Endodermal cell (in vitro differentiated cells): ENCODE results near the gene MAP6D1. TPM values are rescaled to one million over a fixed set of nuclear protein-coding genes. Genes with fewer than 3 reads are reported as not detected.

Experiments used
- DNase-seq: peaks from one replicate; pipeline ENCODE4 v3.0.0-alpha.2; 2017
- H3K27ac ChIP-seq: 2 replicates; pipeline ENCODE4 v1.5.1; 2013; ENCODE audit warnings: mild to moderate bottlenecking, low read depth, low read length, moderate library complexity
- H3K27me3 ChIP-seq: 2 replicates; pipeline ENCODE4 v1.6.1; 2013; ENCODE audit warnings: mild to moderate bottlenecking, low read length, moderate library complexity; ENCODE audit not compliant: insufficient read depth, control insufficient read depth, poor library complexity, severe bottlenecking
- H3K36me3 ChIP-seq: 2 replicates; pipeline ENCODE4 v1.7.0; 2013; ENCODE audit warnings: mild to moderate bottlenecking, low read length, moderate library complexity; ENCODE audit not compliant: control insufficient read depth, insufficient read depth
- H3K4me1 ChIP-seq: one replicate; pipeline ENCODE4 v1.7.0; 2013; ENCODE audit warnings: low read length; ENCODE audit not compliant: control insufficient read depth, insufficient read depth
- H3K4me3 ChIP-seq: 2 replicates; pipeline ENCODE4 v1.5.1; 2013; ENCODE audit warnings: mild to moderate bottlenecking, low read length, moderate library complexity
- H3K9ac ChIP-seq: 2 replicates; pipeline ENCODE4 v1.6.1; 2013; ENCODE audit warnings: mild to moderate bottlenecking, low read length, moderate library complexity; ENCODE audit not compliant: poor library complexity, severe bottlenecking; ENCODE audit errors: extremely low read depth
- H3K9me3 ChIP-seq: 2 replicates; pipeline ENCODE4 v1.6.1; 2013; ENCODE audit warnings: mild to moderate bottlenecking, low read length, moderate library complexity; ENCODE audit not compliant: control insufficient read depth
- H3K27ac Mint-ChIP-seq: 2 replicates; pipeline ENCODE4 v1.8.0; 2020; ENCODE audit warnings: mixed read lengths
- H3K27me3 Mint-ChIP-seq: 2 replicates; pipeline ENCODE4 v1.8.0; 2021; ENCODE audit warnings: mild to moderate bottlenecking, mixed read lengths; ENCODE audit not compliant: insufficient read depth
- H3K36me3 Mint-ChIP-seq: 2 replicates; pipeline ENCODE4 v1.8.0; 2020; ENCODE audit warnings: low read depth, mixed read lengths
- H3K4me1 Mint-ChIP-seq: 2 replicates; pipeline ENCODE4 v1.8.0; 2020; ENCODE audit warnings: mixed read lengths
- H3K4me3 Mint-ChIP-seq: 2 replicates; pipeline ENCODE4 v1.8.0; 2020; ENCODE audit warnings: mild to moderate bottlenecking, moderate library complexity, mixed read lengths
- H3K9me3 Mint-ChIP-seq: 2 replicates; pipeline ENCODE4 v1.8.0; 2020; ENCODE audit warnings: mild to moderate bottlenecking, mixed read lengths
- CTCF ChIP-seq: fragments of 200-600 bp; sonication (generic); conservative IDR thresholded peaks from 2 replicates; pipeline ENCODE4 v1.5.0; 2021; ENCODE audit warnings: antibody characterized with exemption, mild to moderate bottlenecking
- WGBS, 2 experiments: methylation state at CpG; one replicate each; pipeline versions ENCODE4 v1.1.5 to v1.1.7; 2013; ENCODE audit warnings: missing lambda C conversion rate in 2 of 2, mixed read lengths in 1 of 2; ENCODE audit not compliant: insufficient coverage in 1 of 2, insufficient read length in 1 of 2; 5-methylcytosine and 5-hydroxymethylcytosine counted together
- total RNA-seq, 2 donors: library from RNA; stranded (reverse); fragmentation: NEBNext Ultra II Directional in 1 of 2; extraction: Animal tissue kit (Norgen Biotek cat#: 25700) in 1 of 2; gene quantifications; 2 replicates in 1 of 2; 3 replicates in 1 of 2; pipeline ENCODE4 v1.2.1, GENCODE V29; 2021

MAP6D1 gene
- total RNA-seq, 2 donors from 2014 or later = 4.0 to 4.8 TPM

- no peak for DNase-seq
- Histone ChIP-seq H3K9me3 (no peaks in the 10 kb centered on the region), H3K27me3 (no peaks in the 10 kb centered on the region), H3K36me3 (peaks cover 92% of the 10 kb centered on the region), H3K4me3 (no peak overlapping the region), H3K27ac (no peak overlapping the region), H3K4me1 (no peaks in the 10 kb centered on the region), H3K9ac (no peak overlapping the region)
- H3K4me3 Mint-ChIP-seq = no peak overlapping the region
- peaks cover 80% of the 10 kb centered on the region for H3K36me3 Mint-ChIP-seq
- no peak for TF ChIP-seq CTCF
- no peaks in the 10 kb centered on the region for H3K27me3 Mint-ChIP-seq
- H3K4me1 Mint-ChIP-seq = no peaks in the 10 kb centered on the region
- H3K9me3 Mint-ChIP-seq = no peaks in the 10 kb centered on the region
- H3K27ac Mint-ChIP-seq = no peak overlapping the region
- 96 to 97% methylated on average over 5 of the region's 5 CpGs for WGBS, 2 experiments
These were observed 23.8 kb downstream of the MAP6D1 start for GRCh38 chr3:183801601-183802000.

DNA sequence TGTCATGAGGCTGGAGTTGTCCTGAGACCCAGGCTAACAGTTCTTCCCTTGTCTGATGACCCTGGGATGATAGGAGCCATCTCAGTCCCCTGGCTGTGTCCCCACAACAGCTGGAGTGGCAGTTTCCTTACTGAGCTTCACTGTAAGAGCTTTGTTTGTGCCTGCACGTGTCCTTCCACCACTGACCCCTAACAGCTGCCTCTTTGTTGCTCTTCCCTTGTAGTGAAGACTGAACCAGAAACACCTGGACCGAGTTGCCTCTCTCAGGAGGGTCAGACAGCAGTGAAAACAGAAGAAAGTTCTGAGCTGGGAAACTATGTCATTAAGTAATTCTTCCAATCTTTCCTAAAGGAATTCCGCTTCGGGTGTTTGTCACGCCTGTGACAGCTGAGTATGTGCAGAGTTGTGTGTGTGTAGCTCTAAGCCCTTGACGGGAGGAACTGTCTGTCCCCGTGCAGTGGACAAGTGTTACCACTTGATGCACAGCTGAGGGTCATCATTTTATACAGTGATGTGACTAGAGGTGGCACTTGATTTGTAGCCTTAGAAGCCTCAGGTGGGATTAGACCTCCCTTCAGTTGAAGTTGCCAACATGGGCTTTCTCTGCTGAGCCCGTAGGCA is 25.0 kb downstream of the MAP6D1 start:
- Histone ChIP-seq H3K4me1 (no peaks in the 10 kb centered on the region), H3K4me3 (no peak overlapping the region), H3K9ac (no peak overlapping the region), H3K9me3 (no peaks in the 10 kb centered on the region), H3K27ac (no peak overlapping the region), H3K27me3 (no peaks in the 10 kb centered on the region), H3K36me3 (peaks cover 89% of the 10 kb centered on the region)
- Mint-ChIP-seq H3K9me3 (no peaks in the 10 kb centered on the region), H3K27ac (no peak overlapping the region), H3K27me3 (no peaks in the 10 kb centered on the region), H3K4me1 (no peaks in the 10 kb centered on the region), H3K4me3 (no peak overlapping the region), H3K36me3 (peaks cover 80% of the 10 kb centered on the region)
- WGBS, 2 experiments = 91 to 97% methylated on average over 4 to 8 of the region's 8 CpGs
- DNase-seq = no peak
- TF ChIP-seq CTCF = no peak

DNA sequence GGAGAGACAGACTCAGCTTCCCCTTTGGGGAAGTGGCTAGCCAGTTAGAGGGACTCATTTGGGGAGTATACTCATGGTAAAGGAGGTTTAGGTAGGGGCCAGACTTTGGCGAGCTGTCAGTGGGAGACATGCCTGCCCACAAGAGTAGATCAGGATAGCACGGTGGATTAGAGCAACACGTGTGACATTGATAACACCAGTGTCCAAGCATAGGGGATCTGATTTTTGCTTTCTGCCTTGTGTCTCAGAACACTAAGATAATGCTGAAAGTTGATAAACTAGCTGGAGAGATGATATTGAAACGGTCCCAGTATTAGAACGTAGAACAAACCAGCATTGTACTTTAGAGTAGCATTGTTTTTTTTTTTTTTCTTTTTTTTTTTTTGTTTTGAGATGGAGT is 25.9 kb downstream of the MAP6D1 start:
- Mint-ChIP-seq H3K36me3 (peaks cover 79% of the 10 kb centered on the region), H3K4me3 (no peak overlapping the region), H3K27ac (no peak overlapping the region), H3K4me1 (no peaks in the 10 kb centered on the region), H3K9me3 (no peaks in the 10 kb centered on the region), H3K27me3 (no peaks in the 10 kb centered on the region)
- Histone ChIP-seq H3K36me3 (peaks cover 87% of the 10 kb centered on the region), H3K27ac (no peak overlapping the region), H3K4me3 (no peak overlapping the region), H3K4me1 (no peaks in the 10 kb centered on the region), H3K9me3 (no peaks in the 10 kb centered on the region), H3K9ac (no peak overlapping the region), H3K27me3 (no peaks in the 10 kb centered on the region)
- no peak for TF ChIP-seq CTCF
- WGBS, 2 experiments = 93 to 100% methylated on average over 4 to 5 of the region's 5 CpGs
- no peak for DNase-seq
